ENCODE results near the gene GPD2. TPM values are rescaled to one million over a fixed set of nuclear protein-coding genes. Genes with fewer than 3 reads are reported as not detected.

The GPD2 gene
- polyA plus RNA-seq, 1 donor from 2014 or later = 3.5 TPM

DNA sequence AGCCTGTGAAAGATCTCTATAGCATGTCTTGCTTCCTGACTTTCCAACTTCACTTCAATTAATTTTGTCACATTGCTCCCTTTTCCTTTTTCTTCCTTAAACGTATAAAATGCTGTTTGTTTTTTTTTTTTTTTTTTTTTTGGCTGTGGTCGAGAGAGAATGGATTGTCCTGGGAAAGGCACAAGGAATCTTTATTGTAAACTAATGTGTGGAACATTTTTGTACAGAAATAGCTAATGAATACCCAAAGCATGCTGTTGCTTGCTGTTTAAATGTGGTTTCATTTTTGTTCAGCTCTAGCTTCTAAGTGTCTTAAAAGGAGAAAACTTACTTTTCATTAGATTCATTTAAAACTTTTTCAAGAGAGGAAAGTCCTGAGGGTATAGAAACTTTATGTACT, 105.5 kb downstream of the GPD2 start:
- no peak overlapping the region for H2AFZ ChIP-seq (ENCODE audit: low read depth, low read length)
- no peaks in the 10 kb centered on the region for H3K36me3 ChIP-seq (ENCODE audit: insufficient read depth, low read length)
- TF ChIP-seq, protein P1, sequence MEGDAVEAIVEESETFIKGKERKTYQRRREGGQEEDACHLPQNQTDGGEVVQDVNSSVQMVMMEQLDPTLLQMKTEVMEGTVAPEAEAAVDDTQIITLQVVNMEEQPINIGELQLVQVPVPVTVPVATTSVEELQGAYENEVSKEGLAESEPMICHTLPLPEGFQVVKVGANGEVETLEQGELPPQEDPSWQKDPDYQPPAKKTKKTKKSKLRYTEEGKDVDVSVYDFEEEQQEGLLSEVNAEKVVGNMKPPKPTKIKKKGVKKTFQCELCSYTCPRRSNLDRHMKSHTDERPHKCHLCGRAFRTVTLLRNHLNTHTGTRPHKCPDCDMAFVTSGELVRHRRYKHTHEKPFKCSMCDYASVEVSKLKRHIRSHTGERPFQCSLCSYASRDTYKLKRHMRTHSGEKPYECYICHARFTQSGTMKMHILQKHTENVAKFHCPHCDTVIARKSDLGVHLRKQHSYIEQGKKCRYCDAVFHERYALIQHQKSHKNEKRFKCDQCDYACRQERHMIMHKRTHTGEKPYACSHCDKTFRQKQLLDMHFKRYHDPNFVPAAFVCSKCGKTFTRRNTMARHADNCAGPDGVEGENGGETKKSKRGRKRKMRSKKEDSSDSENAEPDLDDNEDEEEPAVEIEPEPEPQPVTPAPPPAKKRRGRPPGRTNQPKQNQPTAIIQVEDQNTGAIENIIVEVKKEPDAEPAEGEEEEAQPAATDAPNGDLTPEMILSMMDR (IDR thresholded peaks at IDR 0.05; ENCODE audit: poor library complexity, severe bottlenecking) = no peak
- no peak for TF ChIP-seq TAF1 (IDR thresholded peaks at IDR 0.05; ENCODE audit: low read depth)
- H3F3A ChIP-seq (ENCODE audit: insufficient read depth, low read length, poor library complexity, severe bottlenecking) = no peaks in the 10 kb centered on the region
- no peaks in the 10 kb centered on the region for H4K20me1 ChIP-seq (ENCODE audit: insufficient read depth)
- no peak overlapping the region for H3K4me2 ChIP-seq (ENCODE audit: low read length)
- no peaks in the 10 kb centered on the region for H3K79me2 ChIP-seq (replicated peaks; ENCODE audit: insufficient read depth, low read length)
- H3K27me3 ChIP-seq (ENCODE audit: insufficient read depth, low read depth, low read length) = no peaks in the 10 kb centered on the region
- H3K9ac ChIP-seq (ENCODE audit: low read length) = no peak overlapping the region
- H3K27ac ChIP-seq (ENCODE audit: low read length) = no peak overlapping the region
- no peak overlapping the region for H3K4me3 ChIP-seq (ENCODE audit: low read length)
- H3K9me3 ChIP-seq (ENCODE audit: low read length) = no peaks in the 10 kb centered on the region
- H3K9me2 ChIP-seq (ENCODE audit: insufficient read depth, low read length) = no peaks in the 10 kb centered on the region

DNA sequence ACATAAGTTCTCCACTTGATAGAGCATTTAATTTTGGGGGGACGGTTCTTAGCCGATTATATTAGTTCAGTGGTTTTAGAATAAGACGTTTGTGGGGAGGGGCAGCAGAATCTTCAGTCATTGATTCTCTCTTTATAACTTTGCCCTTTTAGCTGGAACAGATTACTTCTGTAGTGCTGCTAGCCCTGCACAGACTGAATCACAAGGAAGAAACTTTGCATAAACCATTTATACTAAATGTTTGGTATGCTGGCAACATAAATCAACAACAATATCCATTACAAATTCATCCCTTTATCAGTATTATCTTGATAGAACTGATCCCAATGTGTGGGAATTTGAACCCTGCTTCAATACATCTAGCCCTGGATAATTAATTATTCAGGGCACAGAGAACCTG, 112.2 kb downstream of the GPD2 start:
- Histone ChIP-seq H3K27ac (ENCODE audit: low read length) (no peak overlapping the region), H3K4me2 (ENCODE audit: low read length) (no peak overlapping the region), H3K9me2 (ENCODE audit: insufficient read depth, low read length) (no peaks in the 10 kb centered on the region), H3K27me3 (ENCODE audit: insufficient read depth, low read depth, low read length) (no peaks in the 10 kb centered on the region), H3K4me3 (ENCODE audit: low read length) (no peak overlapping the region), H3K9me3 (ENCODE audit: low read length) (no peaks in the 10 kb centered on the region), H3K79me2 (replicated peaks; ENCODE audit: insufficient read depth, low read length) (no peaks in the 10 kb centered on the region), H3F3A (ENCODE audit: insufficient read depth, low read length, poor library complexity, severe bottlenecking) (no peaks in the 10 kb centered on the region), H3K36me3 (ENCODE audit: insufficient read depth, low read length) (no peaks in the 10 kb centered on the region), H3K9ac (ENCODE audit: low read length) (no peak overlapping the region), H4K20me1 (ENCODE audit: insufficient read depth) (no peaks in the 10 kb centered on the region), H2AFZ (ENCODE audit: low read depth, low read length) (no peak overlapping the region)
- TF ChIP-seq POLR2AphosphoS5 (IDR thresholded peaks at IDR 0.05) (no peak), EZH2 (IDR thresholded peaks at IDR 0.05; ENCODE audit: borderline replicate concordance, insufficient read depth, low read length, poor library complexity, severe bottlenecking) (no peak), RAD21 (conservative IDR thresholded peaks at IDR 0.05) (no peak), MXI1 (conservative IDR thresholded peaks at IDR 0.05; ENCODE audit: poor library complexity, severe bottlenecking) (no peak), TAF1 (IDR thresholded peaks at IDR 0.05; ENCODE audit: low read depth) (no peak), EP300 (conservative IDR thresholded peaks at IDR 0.05; ENCODE audit: poor library complexity, severe bottlenecking) (no peak), SMC3 (conservative IDR thresholded peaks at IDR 0.05; ENCODE audit: poor library complexity) (no peak)
- TF ChIP-seq, protein P1 (IDR thresholded peaks at IDR 0.05; ENCODE audit: poor library complexity, severe bottlenecking) = no peak
- TF ChIP-seq, protein P2, sequence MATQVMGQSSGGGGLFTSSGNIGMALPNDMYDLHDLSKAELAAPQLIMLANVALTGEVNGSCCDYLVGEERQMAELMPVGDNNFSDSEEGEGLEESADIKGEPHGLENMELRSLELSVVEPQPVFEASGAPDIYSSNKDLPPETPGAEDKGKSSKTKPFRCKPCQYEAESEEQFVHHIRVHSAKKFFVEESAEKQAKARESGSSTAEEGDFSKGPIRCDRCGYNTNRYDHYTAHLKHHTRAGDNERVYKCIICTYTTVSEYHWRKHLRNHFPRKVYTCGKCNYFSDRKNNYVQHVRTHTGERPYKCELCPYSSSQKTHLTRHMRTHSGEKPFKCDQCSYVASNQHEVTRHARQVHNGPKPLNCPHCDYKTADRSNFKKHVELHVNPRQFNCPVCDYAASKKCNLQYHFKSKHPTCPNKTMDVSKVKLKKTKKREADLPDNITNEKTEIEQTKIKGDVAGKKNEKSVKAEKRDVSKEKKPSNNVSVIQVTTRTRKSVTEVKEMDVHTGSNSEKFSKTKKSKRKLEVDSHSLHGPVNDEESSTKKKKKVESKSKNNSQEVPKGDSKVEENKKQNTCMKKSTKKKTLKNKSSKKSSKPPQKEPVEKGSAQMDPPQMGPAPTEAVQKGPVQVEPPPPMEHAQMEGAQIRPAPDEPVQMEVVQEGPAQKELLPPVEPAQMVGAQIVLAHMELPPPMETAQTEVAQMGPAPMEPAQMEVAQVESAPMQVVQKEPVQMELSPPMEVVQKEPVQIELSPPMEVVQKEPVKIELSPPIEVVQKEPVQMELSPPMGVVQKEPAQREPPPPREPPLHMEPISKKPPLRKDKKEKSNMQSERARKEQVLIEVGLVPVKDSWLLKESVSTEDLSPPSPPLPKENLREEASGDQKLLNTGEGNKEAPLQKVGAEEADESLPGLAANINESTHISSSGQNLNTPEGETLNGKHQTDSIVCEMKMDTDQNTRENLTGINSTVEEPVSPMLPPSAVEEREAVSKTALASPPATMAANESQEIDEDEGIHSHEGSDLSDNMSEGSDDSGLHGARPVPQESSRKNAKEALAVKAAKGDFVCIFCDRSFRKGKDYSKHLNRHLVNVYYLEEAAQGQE (IDR thresholded peaks at IDR 0.05; ENCODE audit: borderline replicate concordance) = no peak
